ENCODE measurements around the gene BSN.
"Not testable (repeated sequence)": the region's sequence is repeated elsewhere in the genome, so short reads cannot be mapped to it uniquely, and the experiment has no call there.

GRCh38 chr3:49691481-49691880 lies 137.2 kb downstream of the BSN start:
- not testable (repeated sequence) for TF ChIP-seq CTCF, POLR2AphosphoS5 (IDR thresholded peaks at IDR 0.05)
